A204.1 (cell line): ENCODE results near the gene DLGAP3.
"Not testable (repeated sequence)": the region's sequence is repeated elsewhere in the genome, so short reads cannot be mapped to it uniquely, and the experiment has no call there.

Experiments used
- FAIRE-seq: peaks from 2 replicates; lab custom pipeline; 2012; peaks lifted over from hg19 to GRCh38; lab: Jason Lieb, UNC

Gene DLGAP3

DNA sequence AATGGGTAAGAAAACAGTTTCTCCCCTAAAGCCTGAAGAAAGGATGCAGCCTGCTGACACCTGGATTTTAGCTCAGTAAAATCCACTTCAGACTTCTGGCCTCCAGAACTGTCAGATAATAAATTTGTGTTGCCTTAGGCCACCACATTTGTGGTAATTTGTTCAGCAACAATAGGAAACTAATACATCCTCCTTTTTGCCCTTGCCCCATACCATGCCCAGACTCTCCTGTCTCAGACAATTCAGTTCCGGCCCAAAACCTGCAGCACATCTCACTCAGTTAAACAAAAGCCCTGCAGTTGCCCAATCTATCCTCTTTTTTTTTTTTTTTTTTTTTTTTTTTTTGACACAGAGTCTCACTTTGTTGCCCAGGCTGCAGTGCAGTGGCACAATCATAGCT is 95.7 kb downstream of the DLGAP3 start:
- FAIRE-seq: no peak

DNA sequence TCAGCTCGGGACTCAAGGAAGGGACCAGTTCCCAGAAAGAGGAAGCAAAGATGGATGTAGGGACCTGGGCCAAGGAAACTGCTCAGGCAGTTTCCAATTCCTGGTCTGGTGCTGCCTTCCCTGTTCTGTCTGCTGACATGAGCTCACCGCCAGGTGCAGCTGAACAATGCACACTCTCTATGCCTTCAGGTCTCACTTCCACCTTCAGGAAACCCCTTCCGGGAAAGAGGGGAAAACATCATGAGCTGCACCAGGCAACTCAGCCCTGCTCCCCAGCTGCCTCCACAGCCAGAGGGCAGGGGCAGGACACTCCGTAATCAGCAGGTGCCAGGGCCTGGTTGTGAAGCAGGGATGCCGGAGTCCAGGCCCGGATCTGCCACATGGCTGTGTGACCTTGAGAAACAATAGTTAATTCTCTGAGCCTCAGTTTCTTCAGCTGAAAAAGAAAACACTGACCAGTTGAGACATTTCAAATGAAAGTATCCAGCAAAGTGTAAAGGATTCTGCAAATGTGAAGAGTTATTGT is 97.7 kb downstream of the DLGAP3 start:
- FAIRE-seq: no peak

DNA sequence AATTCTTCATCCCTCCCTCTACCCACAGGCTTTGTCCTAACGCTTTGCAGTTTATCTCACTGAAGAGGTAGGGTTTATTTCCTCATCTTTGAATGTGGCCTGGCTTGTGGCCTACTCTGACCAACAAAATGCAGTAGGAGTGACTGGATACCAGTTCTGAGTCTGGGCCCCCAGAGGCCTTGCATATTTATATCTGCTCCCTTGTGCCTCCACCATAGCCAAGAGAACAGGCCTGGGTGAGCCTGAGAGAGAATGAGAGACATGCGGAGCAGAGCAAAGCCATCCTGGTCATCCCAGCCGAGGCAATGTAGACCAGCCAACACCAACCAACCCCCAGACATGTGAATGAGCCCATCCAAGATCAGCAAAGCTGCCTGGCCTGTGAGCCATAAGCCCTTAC is 100.2 kb downstream of the DLGAP3 start:
- no peak for FAIRE-seq

DNA sequence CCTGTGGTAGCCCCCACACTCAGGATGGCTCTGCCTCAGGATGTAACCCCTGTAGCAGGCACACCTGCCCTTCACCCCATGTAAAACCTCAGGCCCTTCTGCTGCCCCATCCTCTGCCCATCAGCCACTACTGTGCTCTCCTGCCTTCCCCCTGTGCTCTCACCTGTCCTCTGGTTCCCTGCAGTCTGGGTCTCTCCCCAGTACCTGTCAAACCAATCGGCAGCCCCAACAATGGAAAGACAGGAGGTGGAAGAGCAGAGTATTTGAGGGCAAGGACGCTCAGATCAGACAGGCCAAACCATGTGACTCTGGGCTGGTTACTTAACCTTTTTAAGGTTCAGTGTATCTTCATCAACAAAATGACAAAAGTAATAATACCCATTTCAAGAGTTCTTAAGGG is 100.8 kb downstream of the DLGAP3 start:
- no peak for FAIRE-seq

DNA sequence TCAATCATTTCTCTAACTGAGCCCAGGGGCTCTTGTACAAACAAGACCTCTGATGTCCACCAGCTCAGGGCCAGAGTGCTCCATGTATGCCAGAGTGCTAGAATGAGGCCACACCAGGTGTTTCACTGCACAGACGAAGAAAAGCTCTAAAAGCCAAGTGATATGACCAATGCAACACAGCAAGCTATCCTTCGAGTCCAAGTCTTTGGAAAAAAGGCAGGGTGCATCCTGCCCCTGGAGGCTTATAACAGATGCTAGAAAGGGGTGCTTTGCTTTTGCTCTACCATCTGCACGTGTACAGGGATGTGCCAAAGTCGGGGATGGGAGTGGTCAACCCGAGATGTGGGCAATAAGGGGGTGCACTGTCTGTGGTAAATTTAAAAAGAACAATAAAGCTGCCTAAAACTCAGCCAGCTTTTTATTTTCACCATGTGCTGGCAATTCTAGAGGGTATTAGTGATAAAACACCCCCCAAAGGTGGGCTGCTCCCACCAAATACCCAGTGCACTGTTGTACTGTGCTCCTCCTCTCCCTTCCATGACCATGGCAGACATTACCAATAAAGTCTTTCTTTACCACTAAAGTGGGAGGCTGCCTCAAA is 102.0 kb downstream of the DLGAP3 start:
- FAIRE-seq: no peak

DNA sequence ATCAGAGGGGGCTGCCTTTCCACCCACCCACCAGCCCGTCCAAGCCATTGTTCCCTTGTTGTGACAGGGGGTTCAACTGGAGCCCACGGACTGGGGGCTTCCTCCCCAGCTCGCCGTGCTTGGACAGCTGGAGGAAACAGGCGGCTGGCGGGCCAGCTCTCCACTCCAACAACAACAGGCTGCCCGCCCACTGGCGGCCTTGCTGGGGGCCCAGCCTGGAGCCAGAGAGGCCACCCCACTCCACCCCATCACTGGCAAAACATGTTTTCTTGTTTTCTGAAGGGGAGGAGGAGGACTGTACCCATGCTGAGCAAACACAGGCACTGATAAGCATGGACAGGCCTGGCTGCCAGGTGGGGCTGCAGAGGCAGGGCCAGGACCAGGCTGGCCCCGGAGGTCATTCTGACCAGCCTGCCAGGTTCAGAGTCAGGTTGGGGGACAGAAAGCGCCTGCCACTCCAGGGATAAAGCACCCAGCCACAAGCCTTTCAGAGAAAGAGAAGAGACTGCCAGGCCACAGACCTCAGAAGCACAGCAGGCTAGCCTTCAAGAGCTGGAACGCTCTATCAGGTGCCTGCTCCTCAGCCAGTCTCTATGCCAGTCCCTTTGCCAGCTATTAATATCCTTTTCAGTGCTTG is 103.9 kb downstream of the DLGAP3 start:
- FAIRE-seq: no peak

DNA sequence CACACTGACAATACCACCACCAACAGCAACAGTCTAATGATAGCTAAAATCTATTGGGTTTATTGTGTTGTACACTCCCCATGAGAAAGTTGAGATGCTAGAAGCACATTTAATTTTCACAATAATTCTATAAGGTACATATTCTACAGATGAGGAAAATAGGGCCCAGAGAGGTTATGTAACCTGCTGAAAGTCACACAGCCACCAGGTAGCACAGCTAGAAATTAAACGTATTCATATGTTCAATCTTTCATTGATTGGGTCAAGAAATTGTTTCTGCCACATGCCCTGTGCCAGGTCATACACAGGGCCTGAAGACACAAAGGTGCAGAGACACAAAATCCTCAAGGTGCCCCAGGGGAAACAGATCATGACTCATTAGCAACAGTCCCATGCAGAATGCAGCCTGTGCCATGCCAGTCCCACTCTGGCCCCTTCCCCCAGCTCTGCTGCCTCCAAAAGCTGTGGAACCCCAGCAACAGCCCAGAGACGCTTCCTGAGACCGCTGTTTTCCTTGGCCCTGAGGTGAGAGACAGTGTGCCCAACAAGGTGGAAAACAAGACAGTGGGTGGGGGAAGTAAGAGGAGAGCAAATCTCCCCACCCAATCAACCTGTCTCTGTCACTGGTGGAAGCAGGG is 104.5 kb downstream of the DLGAP3 start:
- FAIRE-seq: no peak

DNA sequence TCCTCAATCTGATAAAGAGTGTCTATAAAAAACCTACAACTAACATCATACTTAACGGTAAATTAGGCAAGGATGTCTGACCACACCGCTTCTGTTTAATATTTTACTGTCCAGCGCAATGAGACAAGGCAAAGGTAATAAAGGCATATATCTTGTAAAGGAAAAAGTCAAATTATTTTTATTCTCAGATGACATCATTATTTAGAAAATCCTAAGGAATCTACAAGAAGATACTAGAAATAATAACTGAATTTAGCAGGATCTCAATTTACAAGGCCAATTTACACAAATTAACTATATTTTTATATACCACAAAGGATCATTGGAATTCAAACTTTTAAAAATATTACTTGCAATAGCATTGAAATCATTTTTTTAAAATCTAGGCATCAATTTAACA is 107.2 kb downstream of the DLGAP3 start:
- peak; percentile 6 for FAIRE-seq

DNA sequence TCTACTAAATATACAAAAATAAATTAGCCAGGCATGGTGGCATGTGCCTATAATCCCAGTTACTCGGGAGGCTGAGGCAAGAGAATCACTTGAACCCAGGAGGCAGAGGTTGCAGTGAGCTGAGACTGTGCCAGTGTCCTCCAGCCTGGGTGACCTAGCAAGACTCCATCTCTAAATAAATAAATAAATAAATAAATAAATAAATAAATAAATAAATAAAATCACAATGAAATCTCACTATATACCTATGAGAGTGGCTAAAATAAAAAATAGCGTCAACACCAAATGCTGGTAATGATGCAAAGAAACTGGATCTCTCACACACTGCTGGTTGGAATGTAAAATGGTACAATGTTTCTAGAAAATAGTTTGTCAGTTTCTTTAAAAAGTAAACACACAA is 110.6 kb downstream of the DLGAP3 start:
- not testable (repeated sequence) for FAIRE-seq

DNA sequence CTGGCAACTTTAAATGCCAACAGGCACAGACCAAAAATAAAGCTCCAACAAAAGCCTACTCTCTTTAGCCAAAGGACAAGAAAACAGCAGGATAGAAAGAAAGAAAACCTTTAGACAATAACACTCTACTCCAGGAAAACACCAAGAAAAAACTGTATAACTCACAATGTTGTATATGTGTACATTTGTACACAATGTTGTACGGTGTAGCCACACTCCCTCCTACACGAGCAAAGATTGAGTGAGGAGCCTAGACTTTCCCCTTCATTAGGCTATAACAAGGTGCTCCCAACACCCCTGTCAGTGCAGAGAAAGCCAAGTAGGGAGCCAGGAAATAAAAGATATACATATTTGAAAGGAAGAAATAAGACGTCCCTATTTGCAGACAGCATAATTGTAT is 112.7 kb downstream of the DLGAP3 start:
- no peak for FAIRE-seq

DNA sequence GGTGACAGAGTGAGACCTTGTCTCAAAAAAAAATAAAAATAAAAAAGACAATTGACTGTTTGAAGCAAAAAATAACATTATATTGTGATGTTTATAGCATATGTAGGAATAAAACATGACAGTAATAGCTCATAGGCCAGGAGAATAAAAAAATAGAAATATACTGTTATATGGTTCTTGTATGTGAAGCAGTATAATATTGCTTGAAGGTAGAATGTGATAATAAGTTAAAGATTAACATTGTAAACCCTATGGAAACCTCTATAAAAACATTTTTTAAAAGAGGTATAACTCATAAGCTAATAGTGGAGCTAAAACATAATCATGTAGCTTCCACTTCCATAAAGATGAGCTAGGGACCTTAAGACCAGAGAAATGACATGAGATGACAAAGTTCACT is 113.1 kb downstream of the DLGAP3 start:
- no peak for FAIRE-seq
